ENCODE data around the gene PLCL1.

PLCL1 gene

DNA sequence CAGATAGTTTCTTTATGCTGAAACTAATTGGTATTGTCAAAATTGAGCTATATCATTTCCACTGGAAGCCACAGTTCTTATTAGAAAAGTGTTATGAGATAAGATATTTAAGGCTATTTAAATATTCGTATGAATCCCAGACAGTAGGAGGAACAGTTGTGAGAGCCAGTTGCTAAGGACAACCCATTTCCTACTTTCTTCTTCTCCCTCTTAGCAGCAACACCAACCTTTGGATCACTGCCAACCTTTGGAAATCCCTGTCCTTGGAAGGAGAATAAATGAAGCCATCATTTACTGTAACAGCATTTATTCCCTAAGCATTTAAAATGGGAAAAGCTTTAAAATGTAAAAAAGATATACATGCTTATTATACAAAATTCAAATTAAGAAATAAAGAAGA, 85.8 kb downstream of the PLCL1 start:
- TF ChIP-seq, protein P1, sequence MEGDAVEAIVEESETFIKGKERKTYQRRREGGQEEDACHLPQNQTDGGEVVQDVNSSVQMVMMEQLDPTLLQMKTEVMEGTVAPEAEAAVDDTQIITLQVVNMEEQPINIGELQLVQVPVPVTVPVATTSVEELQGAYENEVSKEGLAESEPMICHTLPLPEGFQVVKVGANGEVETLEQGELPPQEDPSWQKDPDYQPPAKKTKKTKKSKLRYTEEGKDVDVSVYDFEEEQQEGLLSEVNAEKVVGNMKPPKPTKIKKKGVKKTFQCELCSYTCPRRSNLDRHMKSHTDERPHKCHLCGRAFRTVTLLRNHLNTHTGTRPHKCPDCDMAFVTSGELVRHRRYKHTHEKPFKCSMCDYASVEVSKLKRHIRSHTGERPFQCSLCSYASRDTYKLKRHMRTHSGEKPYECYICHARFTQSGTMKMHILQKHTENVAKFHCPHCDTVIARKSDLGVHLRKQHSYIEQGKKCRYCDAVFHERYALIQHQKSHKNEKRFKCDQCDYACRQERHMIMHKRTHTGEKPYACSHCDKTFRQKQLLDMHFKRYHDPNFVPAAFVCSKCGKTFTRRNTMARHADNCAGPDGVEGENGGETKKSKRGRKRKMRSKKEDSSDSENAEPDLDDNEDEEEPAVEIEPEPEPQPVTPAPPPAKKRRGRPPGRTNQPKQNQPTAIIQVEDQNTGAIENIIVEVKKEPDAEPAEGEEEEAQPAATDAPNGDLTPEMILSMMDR (IDR thresholded peaks at IDR 0.05; ENCODE audit: low read depth, low read length, missing control alignments), result no peak
- in situ Hi-C loops (cut with HindIII; ENCODE audit: low pct_ligation_motif_present, low sequenced_read_pairs), result no loop called here
- Histone ChIP-seq H3K4me3 (ENCODE audit: low read depth, low read length) (no peak overlapping the region), H3K27ac (no peak overlapping the region), H3K27me3 (replicated peaks) (no peaks in the 10 kb centered on the region), H3K36me3 (replicated peaks) (no peaks in the 10 kb centered on the region)
- DNase-seq, result no peak

DNA sequence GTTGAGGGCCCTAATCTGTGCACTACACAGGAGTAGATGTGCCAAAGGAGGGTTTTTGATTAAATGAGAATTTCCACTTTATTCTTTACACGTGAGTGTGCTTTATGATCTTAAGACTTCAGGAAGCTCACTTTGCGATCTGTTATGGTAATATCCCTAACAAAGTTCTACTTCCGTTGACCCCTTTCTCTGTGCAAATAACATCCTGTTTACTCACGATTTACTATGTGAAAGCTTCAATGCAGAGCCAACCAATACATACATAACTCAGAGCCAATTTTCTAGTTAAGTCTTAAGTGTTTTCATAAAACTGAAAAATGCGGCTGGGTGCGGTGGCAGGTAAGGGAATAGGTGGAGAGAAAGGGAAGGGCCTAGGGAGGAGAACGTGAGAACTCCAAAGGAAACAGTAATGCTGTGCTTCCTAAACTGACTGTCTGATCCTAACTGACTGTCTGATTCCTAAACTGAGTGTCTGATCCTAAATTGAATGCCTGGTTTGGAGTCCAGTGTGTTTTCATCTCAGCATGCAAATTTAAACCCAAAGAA, 87.6 kb downstream of the PLCL1 start:
- no peaks in the 10 kb centered on the region for H3K36me3 ChIP-seq (replicated peaks)
- DNase-seq, result no peak
- H3K4me3 ChIP-seq (ENCODE audit: low read depth, low read length), result no peak overlapping the region
- no peak overlapping the region for H3K27ac ChIP-seq
- in situ Hi-C loops (cut with HindIII; ENCODE audit: low pct_ligation_motif_present, low sequenced_read_pairs), result no loop called here
- H3K27me3 ChIP-seq (replicated peaks), result no peaks in the 10 kb centered on the region
- TF ChIP-seq, protein P1 (IDR thresholded peaks at IDR 0.05; ENCODE audit: low read depth, low read length, missing control alignments), result no peak

DNA sequence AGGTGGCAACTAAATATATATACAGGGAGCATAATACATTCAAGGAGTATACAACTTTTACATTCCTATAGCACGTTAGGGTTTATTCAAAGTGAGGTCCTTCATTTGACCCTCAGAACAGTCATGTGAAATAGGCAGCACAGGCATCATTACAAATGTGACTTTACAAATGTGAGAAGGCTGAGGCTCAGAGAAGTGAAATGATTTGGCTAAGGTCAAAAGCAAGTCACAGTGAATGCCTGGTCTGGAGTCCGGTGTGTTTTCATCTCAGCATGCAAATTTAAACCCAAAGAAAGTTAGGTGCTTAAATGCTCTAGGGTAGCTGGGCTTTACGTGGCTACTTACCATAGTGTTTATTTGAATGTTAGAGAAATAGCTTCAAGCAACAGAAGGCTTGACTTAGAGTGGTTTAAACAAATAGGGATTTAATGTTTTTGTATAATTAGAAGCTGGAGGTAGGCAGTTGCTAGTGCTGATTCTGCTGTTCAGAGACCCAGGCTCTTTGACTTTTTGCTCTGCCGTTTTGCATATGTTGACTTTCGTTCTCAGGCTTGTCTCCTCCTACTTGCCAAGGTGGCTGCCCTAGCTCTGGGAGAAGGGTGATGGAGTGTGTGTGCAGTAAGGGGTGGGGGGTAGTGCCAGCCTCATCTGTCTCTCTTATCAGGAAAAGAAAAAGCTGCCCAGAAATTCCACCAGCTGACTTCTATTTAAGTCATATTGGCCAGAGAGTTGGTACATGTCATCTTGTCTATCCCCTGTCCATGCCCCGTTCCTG, 89.2 kb downstream of the PLCL1 start:
- H3K27ac ChIP-seq, result no peak overlapping the region
- DNase-seq, result no peak

DNA sequence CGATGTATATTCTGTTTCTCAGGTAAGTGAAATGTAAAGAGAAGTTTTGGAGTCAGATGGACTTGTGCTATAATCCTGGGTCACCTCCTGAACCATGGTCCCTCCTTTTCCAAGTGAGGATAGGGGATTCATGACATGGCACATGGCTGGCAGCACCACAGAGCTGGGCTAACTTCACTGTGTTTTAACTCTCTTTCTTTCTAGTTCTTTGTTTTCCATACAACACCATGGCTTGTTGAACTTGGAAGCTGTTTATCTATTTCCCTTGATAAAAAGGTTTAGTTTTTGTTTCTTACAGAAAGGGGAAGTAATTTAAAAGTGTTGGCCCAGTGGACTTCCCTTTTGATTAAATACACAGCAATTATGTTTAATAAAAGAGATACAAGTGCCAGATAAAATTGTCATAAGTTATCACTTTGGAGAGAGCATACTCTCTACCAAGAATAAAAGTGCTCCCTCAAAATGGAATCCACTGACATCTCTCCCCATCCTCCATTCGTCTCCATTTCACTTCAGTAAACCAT, 90.4 kb downstream of the PLCL1 start:
- TF ChIP-seq, protein P1 (IDR thresholded peaks at IDR 0.05; ENCODE audit: low read depth, low read length, missing control alignments), result no peak
- Histone ChIP-seq H3K4me3 (ENCODE audit: low read depth, low read length) (no peak overlapping the region), H3K27ac (no peak overlapping the region), H3K36me3 (replicated peaks) (no peaks in the 10 kb centered on the region), H3K27me3 (replicated peaks) (no peaks in the 10 kb centered on the region)
- no peak for DNase-seq
- in situ Hi-C loops (cut with HindIII; ENCODE audit: low pct_ligation_motif_present, low sequenced_read_pairs), result no loop called here

More for the DNA sequence above, 89.2 kb downstream of the PLCL1 start:
- TF ChIP-seq, protein P1 (IDR thresholded peaks at IDR 0.05; ENCODE audit: low read depth, low read length, missing control alignments), result no peak
- H3K27me3 ChIP-seq (replicated peaks), result no peaks in the 10 kb centered on the region
- in situ Hi-C loops (cut with HindIII; ENCODE audit: low pct_ligation_motif_present, low sequenced_read_pairs), result no loop called here
- H3K36me3 ChIP-seq (replicated peaks), result no peaks in the 10 kb centered on the region
- no peak overlapping the region for H3K4me3 ChIP-seq (ENCODE audit: low read depth, low read length)

DNA sequence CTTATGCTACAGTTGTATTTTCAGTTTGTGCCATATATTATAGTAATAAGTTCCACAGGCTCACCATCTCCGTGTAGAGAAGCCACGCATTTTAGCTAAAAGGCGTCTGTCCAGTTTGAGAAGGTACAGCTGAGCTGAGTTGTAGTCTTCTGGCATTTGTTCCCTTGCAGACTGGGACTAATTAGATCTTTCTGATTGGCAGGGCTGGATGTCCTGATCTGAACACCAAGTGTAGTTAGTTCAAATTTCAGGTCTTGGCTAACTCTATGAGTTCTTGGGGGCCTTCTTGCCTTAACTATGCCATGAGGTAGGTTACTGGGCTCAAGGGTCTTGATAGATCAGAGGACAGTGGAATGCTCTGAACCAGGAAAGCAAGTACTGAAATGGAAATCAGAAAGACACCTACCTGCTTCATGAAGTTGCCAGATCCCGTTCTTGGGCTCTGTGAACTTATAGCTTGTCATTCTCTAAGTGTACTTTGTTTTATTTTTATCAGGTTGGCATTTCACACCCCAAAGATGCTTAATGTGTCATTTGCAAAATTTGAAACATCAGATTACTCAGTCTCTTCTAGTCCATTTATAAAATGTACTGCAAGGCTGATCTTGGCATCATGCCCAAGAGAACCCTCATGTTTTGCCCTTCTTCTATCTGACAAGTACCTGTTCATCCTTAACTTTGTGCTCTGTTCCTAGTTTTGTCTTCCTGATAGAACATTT, 93.7 kb downstream of the PLCL1 start:
- H3K27ac ChIP-seq, result no peak overlapping the region
- H3K36me3 ChIP-seq (replicated peaks), result no peaks in the 10 kb centered on the region
- no peak overlapping the region for H3K4me3 ChIP-seq (ENCODE audit: low read depth, low read length)
- in situ Hi-C loops (cut with HindIII; ENCODE audit: low pct_ligation_motif_present, low sequenced_read_pairs), result no loop called here
- no peak for DNase-seq
- TF ChIP-seq, protein P1 (IDR thresholded peaks at IDR 0.05; ENCODE audit: low read depth, low read length, missing control alignments), result no peak
- H3K27me3 ChIP-seq (replicated peaks), result no peaks in the 10 kb centered on the region
